NCI-H1417 treated with DMSO at 0.1 percent for 48 hours (cell line): ENCODE measurements around the gene RIPOR2.
"Not testable (repeated sequence)": the region's sequence is repeated elsewhere in the genome, so short reads cannot be mapped to it uniquely, and the experiment has no call there.

ENCODE experiments used
- DNase-seq: peaks from one replicate; lab custom pipeline; 2025; lab: John Stamatoyannopoulos, UW

RIPOR2 gene

DNA sequence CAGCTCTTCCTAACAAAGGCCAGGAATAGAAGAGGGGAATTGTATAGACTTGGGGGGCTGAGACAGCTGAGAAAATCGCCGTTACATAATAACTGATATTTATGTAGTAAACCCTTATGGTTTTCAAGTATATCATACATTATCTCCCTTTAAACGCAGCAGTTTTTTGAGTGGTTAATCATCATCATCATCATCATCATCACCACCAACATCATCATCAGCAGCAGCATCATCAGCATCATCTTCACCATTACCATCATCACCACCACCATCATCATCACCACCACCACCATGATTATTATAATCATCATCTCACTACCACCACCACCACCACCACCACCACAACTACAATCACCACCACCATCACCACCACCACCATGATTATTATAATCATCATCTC is 9.1 kb downstream of the RIPOR2 start:
- not testable (repeated sequence) for DNase-seq

DNA sequence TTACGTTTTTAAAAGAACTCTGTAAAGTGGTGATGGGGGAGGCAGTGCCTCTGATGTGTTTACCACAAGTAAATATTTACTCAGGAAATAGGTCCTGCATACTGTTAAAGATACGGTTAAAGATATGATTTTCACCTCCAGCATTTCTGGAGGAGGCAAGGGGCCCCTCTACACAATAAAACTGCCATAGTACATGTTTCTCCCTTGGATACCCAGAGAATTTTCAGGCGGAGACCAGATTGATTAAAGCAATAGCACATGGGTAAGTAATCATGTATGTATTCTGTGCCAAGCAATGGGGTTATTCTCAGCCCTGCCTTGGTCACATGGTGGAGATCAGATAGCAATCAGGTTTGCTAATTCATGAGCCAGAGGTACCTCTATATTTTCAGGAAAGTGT is 9.6 kb downstream of the RIPOR2 start:
- DNase-seq, result no peak

DNA sequence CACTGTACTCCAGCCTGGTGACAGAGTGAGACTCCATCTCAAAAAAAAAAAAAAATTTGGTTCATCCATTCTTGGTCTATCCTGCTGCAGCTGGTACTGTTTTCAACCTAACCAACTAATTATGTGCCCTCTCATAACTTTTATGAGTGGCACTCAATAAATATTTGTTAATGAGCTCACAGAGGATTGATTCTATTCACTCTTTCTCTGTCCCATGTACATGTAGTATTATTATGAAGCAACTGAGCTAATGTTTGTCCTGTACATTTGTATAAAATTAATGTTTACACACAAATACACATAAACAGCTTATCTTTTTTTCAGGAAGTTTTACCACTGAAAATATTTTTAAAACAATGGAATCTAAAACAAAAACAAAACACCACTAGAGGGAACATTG is 10.1 kb downstream of the RIPOR2 start:
- DNase-seq, result no peak

DNA sequence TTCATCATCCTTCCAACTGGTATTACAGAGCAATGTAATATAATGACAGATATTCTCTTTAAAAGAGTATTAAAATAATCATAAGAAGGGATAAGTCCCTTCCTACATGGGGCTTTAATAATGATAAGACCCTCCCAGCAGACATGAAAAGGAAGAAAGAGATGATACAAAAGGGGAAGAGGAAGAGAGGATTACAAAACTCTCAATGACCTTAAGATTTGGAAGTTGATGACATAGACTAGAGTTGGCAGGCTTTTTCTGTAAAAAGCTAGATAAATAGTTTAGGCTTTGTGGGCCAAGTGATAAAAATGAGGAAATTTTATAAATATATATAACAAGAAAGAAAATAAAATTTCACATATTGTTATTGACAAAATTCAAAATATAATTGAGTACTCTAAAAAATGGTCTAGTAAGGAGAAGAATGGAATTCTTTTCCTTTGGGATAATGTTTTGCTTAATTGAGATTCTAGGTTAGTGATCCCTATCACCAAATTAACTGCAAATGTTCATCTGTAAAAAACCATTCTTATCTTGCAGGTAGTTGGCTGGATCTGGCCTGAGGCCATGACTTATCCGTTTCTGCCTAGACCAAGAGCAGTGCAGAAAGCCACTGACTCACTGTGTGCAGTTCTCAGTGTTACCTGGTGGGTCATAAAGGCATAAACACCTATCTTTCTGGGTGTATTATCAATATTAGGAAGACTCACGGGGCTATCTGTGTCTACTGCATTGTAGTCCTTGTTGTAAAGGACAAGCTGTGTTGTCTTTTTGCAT is 11.0 kb downstream of the RIPOR2 start:
- DNase-seq, result no peak

DNA sequence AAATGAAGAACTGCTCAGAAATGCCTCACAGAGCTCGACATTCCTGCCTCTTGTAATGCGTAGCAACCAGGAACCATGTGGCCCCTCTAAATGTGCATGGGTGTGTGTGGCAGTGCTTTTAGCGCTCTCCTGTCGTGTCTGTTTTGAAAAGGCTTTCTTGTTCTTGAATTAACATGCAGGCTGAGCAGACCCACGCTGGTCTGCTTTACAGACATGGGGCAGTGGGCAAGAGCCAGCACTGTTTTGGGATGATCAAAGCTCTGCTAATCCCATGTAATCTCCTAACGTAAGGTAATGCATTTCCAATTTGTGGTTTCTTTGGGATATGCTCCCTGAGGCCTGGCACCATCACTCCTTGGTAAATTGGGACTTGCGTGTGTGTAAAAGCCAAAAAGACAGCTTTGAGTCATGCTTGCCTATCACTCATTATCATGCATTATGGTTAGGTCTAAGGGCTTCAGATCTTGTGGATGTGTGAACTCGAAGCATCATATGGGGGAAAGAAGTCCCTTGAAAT is 11.8 kb downstream of the RIPOR2 start:
- DNase-seq, result no peak

DNA sequence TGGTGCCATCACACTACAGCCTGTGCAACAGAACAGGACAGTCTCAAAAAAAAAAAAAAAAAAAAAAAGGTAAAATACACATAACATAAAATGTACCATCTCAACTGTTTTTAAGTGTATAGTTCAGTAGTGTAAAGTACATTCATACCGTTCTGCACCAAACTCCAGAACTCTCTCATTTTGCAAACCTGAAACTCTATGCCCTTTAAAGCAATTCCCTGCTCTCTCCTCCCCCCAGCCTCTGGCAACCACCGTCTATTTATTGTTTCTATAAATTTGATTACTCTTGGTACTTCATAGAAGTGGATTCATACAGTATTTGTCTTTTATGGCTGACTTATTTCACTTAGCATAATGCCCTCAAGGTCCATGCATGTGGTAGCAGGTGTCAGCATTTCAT is 12.9 kb downstream of the RIPOR2 start:
- DNase-seq, result no peak

DNA sequence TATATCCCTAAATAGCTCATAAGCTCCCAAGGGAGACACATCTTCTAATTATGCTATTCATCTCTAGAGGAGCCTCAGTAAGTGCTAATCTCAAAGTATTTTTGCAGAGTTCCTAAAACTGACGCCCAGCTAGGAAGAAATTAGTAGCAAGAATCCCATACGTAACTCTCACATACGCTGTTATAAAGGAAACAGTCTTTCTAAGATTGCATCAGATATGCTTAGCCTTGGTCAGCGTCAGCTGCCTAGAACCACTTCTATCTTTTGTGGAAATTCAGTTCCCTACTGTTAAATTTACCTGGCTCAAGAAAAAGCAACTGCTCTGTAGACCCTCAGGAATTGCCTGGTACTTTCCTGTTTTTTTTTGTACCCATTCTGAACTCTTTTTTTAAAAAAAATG is 13.6 kb downstream of the RIPOR2 start:
- DNase-seq, result no peak

DNA sequence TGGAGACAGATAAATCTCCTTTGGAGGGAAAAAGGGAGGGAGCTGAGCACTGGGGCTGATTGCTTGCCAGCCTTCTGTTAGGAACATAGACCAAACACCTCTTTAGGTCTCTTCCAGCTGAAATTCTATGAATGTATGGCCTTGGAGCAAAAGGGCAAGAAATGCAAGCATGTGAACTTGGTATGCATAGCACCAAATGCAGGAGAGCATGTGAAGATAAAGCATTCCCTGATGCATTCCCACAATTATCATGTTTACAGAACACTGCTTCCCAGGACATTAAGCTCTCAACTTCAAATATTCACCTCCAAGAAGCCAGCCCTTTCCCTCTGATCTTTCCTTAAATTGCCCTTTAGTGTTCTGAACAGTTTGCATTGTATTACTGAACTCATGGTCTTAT is 15.6 kb downstream of the RIPOR2 start:
- no peak for DNase-seq

DNA sequence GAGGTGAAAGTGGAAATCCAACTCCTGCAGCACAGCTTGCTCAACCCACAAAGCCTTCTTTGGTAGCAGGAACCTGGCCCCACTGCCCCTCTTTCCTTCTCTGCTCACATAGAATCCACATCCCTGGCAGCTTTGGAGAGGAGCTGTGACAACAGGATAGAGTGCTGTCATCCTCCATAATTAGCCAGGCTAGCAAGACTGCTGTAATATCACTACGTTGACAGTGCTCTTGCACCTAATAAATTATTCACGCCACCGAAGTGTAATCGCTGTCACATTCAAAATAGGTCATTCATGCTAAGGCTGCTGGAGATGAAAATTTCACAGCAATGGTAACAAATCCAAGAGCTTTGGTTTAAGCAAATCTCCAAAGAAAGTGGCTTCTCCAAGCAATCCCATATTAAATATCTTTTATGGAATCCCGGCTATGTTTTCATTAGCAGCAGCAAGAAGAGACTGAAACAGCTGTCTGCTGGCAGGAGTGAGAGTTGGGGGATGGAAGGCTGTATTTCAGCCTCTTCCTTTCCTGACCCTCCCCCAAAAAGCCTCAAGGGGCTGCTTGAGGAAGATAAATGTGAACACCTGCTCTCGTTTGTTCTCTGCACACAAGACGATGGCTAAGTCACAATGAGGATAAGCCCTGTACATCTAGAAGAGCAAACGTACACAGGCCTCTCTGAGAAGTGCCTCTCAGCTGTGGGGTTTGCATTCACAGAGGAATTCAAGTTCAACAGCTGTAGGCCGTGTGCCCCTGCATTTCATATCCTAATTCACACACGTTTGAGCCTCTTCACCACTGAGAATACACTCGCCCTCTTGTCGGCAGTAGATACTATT is 16.5 kb downstream of the RIPOR2 start:
- peak; percentile 68 for DNase-seq

DNA sequence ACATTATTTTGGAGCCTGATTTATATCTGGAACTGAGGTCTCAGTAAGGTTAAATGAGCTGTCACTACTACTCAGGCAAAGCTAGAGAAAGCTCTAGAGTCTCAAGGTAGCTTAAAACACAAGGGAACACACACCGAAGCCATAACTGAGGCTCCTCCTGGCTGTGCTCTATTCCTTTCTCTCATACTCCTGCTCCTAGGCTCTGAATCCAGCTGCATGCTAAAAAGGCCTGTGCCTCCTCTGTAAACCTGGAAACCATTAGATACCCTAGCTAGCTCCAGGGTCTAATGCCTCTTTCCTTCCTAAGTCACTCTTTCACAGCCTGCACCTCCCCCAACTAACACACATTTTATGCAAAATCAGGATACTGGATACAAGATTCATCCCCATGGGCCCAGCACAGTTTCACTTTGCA is 17.1 kb downstream of the RIPOR2 start:
- DNase-seq, result no peak

DNA sequence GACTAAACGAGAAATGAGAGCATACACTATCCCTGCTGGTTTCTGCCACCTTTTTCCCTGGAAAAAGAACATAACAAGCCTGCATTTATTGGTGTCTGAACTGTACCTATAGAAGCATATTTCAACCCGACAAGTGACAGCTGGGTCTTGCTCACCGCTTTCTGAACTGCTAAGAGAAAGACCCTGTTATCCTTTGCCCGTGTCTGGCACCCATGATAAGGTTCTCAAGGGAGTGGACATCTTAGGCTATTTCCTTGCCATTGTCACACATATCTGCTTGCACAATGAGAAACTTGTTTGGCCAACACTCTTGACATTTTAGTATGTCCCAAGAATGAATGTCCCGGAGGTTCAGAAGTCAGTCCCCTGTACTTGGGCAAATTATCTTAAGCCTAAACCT is 19.3 kb downstream of the RIPOR2 start:
- no peak for DNase-seq

DNA sequence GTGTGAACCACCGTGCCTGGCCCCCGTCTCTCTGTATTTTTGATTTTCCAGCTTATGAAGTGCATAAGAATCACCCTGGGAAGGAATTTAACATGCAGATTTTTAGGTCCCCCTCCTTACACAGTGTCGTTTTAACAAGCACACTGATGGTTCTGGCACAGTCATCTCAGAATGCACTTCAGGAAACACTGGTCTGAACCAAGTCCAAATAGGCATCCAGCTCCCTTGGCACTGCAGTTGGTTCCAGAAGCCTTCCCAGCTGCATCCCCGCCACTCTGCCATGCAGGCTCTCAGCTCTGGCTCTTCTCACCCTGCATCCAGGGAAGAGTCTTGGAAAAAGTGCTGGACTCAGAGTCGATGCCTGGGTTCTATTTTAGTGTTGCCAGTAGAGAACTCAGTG is 20.1 kb downstream of the RIPOR2 start:
- DNase-seq, result no peak

DNA sequence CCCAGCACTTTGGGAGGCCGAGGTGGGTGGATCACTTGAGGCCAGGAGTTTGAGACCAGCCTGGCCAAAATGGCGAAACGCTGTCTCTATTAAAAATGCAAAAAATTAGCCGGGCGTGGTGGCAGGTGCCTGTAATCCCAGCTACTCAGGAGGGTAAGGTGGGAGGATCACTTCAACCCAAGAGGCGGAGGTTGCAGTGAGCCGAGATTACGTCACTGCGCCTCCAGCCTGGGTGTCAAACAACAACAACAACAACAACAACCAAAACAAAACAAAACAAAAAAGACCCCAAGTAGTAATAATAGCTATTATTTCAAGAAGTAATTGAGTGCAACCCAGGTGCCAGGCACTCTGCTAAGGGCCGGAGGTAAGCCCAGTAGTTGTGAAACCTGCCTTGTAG is 21.7 kb downstream of the RIPOR2 start:
- not testable (repeated sequence) for DNase-seq

DNA sequence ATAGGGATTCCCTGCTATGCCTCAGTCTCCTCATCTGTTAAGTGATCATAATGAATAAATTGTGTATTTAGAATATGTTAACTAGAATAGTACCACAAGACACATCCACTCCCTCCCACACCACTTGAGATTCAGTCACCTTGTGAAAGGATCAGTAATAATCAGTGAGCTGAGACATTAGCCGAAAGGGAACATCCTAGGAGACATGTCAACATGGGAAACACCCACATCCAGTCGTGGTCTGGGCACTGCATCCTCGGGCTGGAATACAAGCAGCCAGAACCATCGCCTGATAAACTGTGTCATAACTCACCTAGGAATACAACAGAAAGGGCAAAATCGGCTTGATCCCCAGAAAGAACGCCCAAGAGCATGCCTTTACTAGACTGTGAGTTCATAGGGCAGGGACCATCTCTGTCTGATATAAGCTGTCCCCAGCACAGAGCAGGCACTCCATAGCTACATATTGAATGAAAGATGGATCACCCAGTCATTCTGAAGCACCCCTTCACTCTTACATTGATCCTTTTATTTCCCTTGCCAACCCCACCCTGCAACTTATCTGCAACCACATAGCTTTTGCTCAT is 23.9 kb downstream of the RIPOR2 start:
- no peak for DNase-seq

DNA sequence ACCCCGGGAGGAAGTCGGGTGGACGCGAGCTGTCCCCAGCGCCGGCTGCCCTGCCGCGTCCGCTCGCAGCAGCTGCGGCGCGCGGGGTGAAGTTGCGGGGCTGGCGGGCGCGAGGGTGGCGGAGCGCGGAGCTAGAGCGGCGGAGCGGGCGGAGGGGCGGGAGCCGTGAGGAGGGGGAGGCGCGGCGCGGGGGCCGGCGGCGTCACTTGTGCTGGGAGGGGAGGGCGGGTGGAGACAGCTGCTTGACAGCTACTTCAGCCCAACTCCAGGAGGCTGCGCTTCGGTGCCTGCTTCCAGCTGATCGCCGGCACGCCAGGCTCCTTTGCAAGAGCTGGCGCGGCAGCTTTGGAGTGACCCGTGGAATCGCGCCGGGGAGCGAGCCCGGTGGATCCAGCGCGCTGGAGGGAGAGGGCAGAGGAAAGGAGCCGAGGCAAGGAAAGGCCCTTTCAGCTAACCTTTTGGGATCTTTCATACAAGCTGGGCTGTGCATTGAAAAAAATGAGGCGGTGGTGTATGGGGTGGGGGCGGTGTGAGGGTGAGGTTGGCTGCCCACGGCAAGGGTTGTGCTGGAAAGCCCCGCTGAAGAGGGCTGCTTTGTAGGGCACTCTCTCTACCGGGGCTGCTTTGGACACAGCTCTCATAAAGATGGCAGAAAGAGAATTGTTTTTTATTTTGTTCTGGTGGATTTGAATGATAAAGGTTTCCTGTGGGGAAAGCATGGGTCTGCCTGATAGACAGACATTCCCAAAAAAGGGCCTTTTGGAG is 24.6 kb downstream of the RIPOR2 start:
- peak; percentile 10 for DNase-seq

DNA sequence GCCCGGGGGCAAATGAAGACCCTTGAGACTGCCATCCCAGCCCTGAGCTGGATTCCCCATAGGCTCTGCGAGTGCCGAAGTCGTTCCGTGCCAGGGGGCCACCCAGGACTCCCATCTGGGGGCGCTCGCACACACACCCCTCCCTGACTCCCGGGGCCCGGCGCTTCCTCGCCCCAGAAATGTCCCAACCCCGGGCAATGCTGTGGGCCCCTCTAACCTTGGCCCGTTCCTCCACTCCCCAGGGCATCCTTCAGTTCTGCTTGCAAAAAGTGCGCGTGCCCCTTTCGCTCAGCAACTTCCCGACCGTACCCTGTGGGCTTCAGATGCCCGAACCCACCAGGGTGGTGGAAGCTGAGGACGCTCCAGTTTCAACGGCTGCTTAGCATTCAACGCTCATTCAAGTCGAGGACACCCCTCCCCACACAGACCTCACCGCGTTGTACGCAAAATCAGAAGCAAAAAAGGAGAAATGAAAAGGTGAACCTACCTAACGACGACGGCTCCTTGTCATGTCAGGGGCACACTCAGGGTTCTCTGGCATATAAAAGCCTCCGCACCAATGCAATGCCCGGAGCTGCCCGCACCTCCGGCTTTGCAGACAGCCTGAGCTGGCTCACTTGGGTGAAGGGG is 25.3 kb downstream of the RIPOR2 start:
- DNase-seq, result no peak

DNA sequence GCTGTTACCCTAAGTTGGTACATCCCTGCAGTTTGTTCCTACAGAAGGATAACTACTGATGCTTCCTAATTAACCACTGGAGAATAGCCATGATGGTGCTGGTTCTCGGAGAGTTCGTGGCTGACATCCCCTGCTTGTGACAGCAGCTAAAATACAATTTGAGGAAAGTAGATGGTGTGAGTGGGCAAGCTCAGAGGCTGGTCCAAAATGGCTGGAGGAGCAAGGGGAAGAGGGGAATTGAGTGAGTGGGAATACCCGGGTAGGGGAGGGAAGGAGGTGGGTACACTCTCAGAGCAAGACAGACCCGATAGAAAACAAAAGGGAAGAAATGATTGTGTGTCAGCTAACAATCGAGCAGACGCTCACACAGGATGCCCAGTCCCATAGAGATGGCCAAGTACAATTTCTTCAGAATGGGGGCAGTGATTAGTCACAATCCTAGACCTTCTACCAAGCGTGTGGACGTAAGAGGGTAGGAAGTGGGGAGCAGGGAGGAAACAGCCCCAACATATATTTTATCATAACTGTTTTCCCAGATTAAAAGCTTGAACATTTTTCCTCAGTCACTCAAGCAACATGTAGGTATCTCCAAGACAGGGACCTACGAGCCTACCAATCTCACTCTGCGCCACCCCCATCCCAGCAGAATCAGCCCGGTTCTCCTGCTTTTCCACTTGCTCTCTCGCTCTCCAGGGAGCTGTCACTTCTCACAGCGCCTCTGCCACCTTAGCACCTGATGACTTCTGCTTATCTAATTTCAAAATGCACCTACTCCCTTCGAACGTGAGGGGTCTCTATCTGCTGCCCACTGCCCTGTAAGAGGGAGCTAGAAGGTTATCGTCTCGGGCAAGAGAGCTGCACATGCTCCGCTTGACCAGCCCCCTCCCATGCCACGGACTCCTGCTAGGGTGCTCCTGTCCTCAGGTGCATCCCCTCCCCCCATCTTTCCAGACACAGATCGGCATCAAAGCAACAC is 26.2 kb downstream of the RIPOR2 start:
- DNase-seq, result no peak

DNA sequence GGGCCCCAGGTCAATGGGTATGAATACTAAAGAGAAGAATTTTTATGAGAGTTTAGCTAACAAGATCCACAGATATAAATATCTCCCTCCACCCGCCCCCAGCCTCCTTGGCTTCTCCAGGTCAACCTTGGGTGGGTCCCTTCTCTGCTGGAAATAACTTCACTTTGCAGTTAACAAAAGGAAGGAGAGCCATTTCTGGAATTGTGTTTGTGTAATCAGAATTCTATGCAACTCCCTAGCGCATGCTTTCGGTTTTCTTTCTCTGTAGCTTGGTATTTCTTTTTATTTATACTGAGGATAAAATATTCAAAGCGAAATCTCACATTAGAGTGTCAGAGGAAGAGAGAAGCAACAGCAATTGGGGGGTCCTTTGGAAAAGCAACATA is 27.1 kb downstream of the RIPOR2 start:
- no peak for DNase-seq

DNA sequence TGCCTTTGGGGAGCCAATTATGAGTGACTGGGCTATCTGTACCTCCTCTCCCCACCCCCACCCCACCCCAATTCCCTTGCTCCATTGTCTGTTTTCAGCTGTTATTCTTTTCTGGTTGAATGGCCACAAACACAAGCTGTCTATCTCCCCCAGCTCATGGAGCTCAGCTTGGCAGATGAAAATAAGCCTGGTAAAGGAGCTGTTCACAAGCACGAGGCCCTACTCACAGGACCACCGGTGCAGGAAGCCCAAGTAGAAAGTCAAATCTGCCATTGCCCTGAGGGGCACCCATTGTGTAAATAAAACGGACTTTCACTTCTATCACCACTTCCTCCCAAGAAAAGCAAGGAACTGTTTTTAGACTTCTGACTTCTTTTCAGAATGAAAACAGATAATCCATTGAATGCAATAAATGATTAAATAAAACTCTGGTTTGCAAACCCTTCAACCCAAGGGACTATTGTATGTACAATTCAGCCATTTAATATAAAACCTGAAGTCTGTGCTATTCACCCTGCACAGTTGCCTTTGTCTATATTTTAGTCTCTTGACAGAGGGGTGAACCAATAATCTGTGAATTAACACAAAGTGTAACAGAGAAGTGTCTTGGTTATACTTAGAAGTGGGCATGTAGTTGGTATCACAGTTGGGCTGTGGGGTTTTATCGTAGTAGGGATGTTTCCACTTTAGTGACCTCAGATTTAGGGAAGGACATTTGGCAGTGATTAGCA is 27.7 kb downstream of the RIPOR2 start:
- no peak for DNase-seq

DNA sequence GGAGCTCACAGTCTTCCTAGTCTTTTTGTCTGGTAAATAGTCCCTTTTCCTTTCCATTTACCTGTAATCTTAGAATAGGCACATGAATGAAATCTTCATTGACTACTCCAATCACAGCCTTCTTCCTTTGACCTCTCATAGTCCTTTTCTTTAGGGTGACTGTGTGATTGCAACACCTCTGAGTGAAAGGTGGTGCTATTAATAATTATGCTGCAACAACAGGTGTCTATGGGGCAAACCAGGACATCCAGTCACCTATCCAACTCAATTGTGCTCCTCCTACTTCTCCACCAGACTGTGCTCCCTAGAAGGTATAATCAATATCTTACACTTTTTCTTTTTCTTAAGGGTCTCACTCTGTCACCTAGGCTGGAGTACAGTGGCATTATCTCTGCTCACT is 29.4 kb downstream of the RIPOR2 start:
- DNase-seq, result no peak
